ENCODE results near the gene NME1. TPM values are rescaled to one million over a fixed set of nuclear protein-coding genes. Genes with fewer than 3 reads are reported as not detected.
"Not testable (repeated sequence)": the region's sequence is repeated elsewhere in the genome, so short reads cannot be mapped to it uniquely, and the experiment has no call there.

The NME1 gene
- total RNA-seq, result 10 to 100 TPM; 17.5 to 27.2 TPM

DNA sequence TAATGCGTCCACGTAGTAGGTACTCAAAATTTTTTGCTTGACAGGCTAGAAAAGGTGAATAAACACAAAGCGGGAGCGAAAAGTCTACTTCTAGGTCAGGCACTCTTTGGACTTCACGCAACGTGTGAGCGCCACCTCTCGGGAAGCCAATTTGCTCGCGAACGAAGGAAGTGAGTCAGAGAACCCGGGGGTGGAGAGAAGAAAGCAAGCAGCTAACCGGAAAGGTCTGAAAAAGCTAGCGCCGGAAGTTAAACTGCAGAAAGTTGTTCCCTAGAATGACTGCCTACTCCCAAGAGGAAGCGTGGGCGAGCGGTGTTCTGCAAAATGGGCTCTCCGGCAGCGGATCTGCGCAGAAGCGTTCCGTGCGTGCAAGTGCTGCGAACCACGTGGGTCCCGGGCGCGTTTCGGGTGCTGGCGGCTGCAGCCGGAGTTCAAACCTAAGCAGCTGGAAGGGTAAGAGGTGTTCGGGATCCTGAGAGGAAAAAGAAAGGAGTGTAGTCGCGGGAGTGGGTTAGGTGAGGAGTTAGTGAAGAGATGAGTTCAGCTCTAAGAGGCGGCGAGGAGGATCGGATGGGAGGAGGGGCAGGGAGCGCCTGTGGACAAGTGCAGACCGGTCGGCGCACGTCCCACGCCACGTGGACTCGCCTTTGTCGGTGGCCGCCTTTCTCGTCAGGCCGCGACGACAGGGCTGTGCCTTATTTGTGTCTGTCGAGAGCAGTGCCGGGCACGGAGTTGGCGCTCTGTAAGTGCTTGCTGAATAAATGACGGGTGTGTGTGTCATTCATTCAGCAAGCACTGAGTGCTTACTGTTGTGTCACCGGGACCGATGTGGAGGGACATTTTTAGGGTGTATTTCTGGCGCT lies at the start of gene NME1:
Gene NME1 (plus strand): TSS at position 350 of the 863 bp plus-strand sequence. CDS start 2,096 bp downstream, outside the sequence.
- Histone ChIP-seq H3K9me3 (no peaks in the 10 kb centered on the region), H3K4me3 (peak within 1 kb of the TSS; percentile 26 to 65), H3K27me3 (no peaks in the 10 kb centered on the region), H3K27ac (peak within 1 kb of the TSS; percentile 77 to 86 (median 82)), H3K4me1 (peaks cover 21% of the 10 kb centered on the region), H3K36me3 (replicated peaks in 1 of 2; ENCODE audit: insufficient read depth in 1 of 2, low read depth in 2 of 2) (no peaks in the 10 kb centered on the region)
- DNase-seq (peak; percentile 96 to 98 (median 98)), ATAC-seq (peak; percentile 96)
- TF ChIP-seq, protein P1, sequence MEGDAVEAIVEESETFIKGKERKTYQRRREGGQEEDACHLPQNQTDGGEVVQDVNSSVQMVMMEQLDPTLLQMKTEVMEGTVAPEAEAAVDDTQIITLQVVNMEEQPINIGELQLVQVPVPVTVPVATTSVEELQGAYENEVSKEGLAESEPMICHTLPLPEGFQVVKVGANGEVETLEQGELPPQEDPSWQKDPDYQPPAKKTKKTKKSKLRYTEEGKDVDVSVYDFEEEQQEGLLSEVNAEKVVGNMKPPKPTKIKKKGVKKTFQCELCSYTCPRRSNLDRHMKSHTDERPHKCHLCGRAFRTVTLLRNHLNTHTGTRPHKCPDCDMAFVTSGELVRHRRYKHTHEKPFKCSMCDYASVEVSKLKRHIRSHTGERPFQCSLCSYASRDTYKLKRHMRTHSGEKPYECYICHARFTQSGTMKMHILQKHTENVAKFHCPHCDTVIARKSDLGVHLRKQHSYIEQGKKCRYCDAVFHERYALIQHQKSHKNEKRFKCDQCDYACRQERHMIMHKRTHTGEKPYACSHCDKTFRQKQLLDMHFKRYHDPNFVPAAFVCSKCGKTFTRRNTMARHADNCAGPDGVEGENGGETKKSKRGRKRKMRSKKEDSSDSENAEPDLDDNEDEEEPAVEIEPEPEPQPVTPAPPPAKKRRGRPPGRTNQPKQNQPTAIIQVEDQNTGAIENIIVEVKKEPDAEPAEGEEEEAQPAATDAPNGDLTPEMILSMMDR (IDR thresholded peaks at IDR 0.05), result peak; percentile 71 to 98 (median 96)
- TF ChIP-seq POLR2A (IDR thresholded peaks at IDR 0.05), result peak in 2 of 3 donors; percentile 76 to 83
- 0% methylated on average over 58 to 60 of the region's 60 CpGs for WGBS, 2 donors
- intact Hi-C loops (cut with DNase I), result loop anchor here (10.0 kb wide), 1 partner anchor 149 kb away; no protein-coding TSS in a partner anchor

DNA sequence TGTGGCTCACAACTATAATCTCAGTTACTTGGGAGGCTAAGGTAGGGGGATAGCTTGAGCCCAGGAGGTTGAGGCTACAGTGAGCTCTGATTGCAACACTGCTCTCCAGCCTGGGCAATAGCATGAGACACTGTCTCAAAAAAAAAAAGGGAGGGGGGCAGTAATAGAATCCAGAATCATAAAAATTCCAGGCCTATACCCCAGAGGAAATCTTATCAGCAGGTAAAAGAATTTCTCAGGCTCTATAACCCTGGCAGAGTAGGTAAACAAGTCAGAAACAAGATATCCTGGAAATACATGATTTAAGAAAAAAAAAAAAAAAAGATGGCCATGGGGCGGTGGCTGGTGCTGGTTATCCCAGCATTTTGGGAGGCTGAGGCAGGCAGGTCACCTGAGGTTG lies 45.6 kb upstream of the NME1 start:
- no peaks in the 10 kb centered on the region for H3K27me3 ChIP-seq
- H3K27ac ChIP-seq, result peak overlapping the region in 3 of 4 donors; percentile 40 to 73 (median 59)
- TF ChIP-seq POLR2A (IDR thresholded peaks at IDR 0.05), result no peak
- TF ChIP-seq, protein P1 (IDR thresholded peaks at IDR 0.05), result no peak
- ATAC-seq (peak; percentile 54), DNase-seq (peak in 2 of 4 donors; percentile 13 to 22)
- no peak overlapping the region for H3K4me3 ChIP-seq
- intact Hi-C loops (cut with DNase I), result no loop called here
- H3K4me1 ChIP-seq, result peaks cover 67% of the 10 kb centered on the region
- WGBS, 2 donors, result 6 to 21% methylated on average over 1 of the region's 1 CpG
- H3K9me3 ChIP-seq, result no peaks in the 10 kb centered on the region
- H3K36me3 ChIP-seq (replicated peaks in 1 of 2; ENCODE audit: insufficient read depth in 1 of 2, low read depth in 2 of 2), result no peaks in the 10 kb centered on the region

DNA sequence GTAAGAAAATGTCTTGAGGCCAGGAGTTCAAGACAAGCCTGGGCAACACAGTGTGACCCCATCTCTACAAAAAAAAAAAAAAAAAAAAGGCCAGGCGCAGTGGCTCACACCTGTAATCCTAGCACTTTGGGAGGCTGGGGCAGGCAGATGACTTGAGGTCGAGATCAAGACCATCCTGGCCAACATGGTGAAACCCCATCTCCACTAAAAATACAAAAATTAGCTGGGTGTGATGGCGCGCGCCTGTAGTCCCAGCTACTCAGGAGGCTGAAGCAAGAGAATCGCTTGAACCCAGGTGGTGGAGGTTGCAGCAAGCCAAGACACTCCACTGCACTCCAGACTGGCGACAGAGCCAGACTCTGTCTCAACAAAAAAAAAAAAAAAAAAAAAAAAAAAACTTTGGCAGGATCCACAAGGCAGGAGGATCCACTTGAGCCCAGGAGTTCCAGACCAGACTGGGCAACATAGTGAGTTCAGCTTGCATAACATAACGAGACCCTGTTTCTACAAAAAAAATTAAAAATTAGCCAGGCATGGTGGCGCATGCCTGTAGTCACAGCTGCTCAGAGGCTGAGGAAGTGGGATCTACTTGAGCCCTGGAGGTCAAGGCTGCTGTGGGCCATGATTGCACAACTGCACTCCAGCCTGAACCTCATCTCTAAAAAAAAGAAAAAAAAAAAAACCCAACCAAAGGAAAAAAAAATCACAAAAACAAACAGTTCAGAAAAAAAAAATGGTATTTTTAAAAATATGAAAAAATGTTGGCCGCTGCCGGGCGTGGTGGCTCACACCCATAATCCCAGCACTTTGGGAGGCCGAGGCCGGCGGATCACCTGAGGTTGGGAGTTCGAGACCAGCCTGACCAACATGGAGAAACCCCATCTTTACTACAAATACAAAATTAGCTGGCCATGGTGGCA lies 40.8 kb upstream of the NME1 start:
- H3K9me3 ChIP-seq; H3K36me3 ChIP-seq (replicated peaks in 1 of 2; ENCODE audit: insufficient read depth in 1 of 2, low read depth in 2 of 2); H3K27me3 ChIP-seq; intact Hi-C loops (cut with DNase I); H3K4me3 ChIP-seq: not testable (repeated sequence)
- ATAC-seq (peak; percentile 89), DNase-seq (peak; percentile 72 to 90 (median 80))
- Histone ChIP-seq H3K4me1 (peaks cover 71% of the 10 kb centered on the region), H3K27ac (peak overlapping the region in 3 of 4 donors; percentile 39 to 74 (median 60))
- TF ChIP-seq POLR2A (IDR thresholded peaks at IDR 0.05), result peak in 1 of 3 donors; percentile 38
- 55 to 58% methylated on average over 15 to 16 of the region's 16 CpGs for WGBS, 2 donors

DNA sequence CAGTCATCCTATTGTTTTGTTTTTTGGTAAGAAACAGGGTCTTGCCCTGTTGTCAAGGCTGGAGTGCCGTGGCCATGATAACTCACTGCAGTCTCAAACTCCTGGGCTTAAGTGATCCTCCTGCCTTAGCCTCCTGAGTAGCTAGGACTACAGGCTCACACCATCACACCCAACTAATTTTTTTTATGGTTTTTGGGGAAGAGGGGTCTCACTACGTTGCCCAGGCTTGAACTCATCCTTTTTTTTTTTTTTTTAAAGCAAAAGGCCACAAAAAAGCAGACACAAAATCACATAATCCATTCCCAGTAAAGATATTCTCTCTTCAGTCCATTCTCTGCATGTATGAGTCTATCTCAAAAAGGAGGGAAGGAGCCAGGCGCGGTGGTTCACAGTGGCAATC lies 38.2 kb upstream of the NME1 start:
- TF ChIP-seq, protein P1 (IDR thresholded peaks at IDR 0.05), result no peak
- TF ChIP-seq POLR2A (IDR thresholded peaks at IDR 0.05), result no peak
- no peaks in the 10 kb centered on the region for H3K36me3 ChIP-seq (replicated peaks in 1 of 2; ENCODE audit: insufficient read depth in 1 of 2, low read depth in 2 of 2)
- no peaks in the 10 kb centered on the region for H3K27me3 ChIP-seq
- H3K27ac ChIP-seq, result peak overlapping the region in 1 of 4 donors; percentile 35
- H3K4me3 ChIP-seq, result no peak overlapping the region
- intact Hi-C loops (cut with DNase I), result no loop called here
- DNase-seq (no peak), ATAC-seq (no peak)
- WGBS, 2 donors, result 73 to 81% methylated on average over 4 of the region's 4 CpGs
- H3K4me1 ChIP-seq, result peaks cover 75% of the 10 kb centered on the region
- no peaks in the 10 kb centered on the region for H3K9me3 ChIP-seq
